Uterus (tissue), 4 donors: Measurements from ENCODE around the gene AIDA. TPM values are rescaled to one million over a fixed set of nuclear protein-coding genes. Genes with fewer than 3 reads are reported as not detected.

ENCODE experiments used
- DNase-seq, 2 donors: peaks; one replicate each; pipeline ENCODE4 v3.0.0-alpha.2; 2019 to 2020
- H3K27ac ChIP-seq, 2 donors: fragments of 200-600 bp; sonication (generic); 1 replicate in 1 of 2; 2 replicates in 1 of 2; pipeline ENCODE4 v1.5.1; 2016 to 2018
- H3K27me3 ChIP-seq, 2 donors: fragments of 200-600 bp; sonication (generic); one replicate each; pipeline ENCODE4 v1.5.1; 2018 to 2019; ENCODE audit warnings: control low read depth in 1 of 2
- H3K36me3 ChIP-seq, 2 donors: fragments of 200-600 bp; sonication (generic); one replicate each; pipeline ENCODE4 v1.5.1; 2019; ENCODE audit warnings: control low read depth in 1 of 2
- H3K4me1 ChIP-seq, 2 donors: fragments of 200-600 bp; sonication (generic); one replicate each; pipeline ENCODE4 v1.5.1; 2018 to 2019; ENCODE audit warnings: control low read depth in 1 of 2
- H3K4me3 ChIP-seq, 2 donors: fragments of 200-600 bp; sonication (generic); 1 replicate in 1 of 2; 2 replicates in 1 of 2; pipeline ENCODE4 v1.5.1; 2018 to 2019; ENCODE audit warnings: mild to moderate bottlenecking in 1 of 2
- H3K9me3 ChIP-seq, 2 donors: fragments of 200-600 bp; sonication (generic); one replicate each; pipeline ENCODE4 v1.5.1; 2019; ENCODE audit warnings: control low read depth in 1 of 2
- CTCF ChIP-seq, 4 experiments: fragments of 200-600 bp in 2 of 4; fragments of 450-650 bp in 2 of 4; sonication (generic) in 2 of 4; IDR thresholded peaks; one replicate each; pipeline ENCODE4 v1.5.1; 2016 to 2019; ENCODE audit warnings: antibody characterized with exemption in 4 of 4, mild to moderate bottlenecking in 2 of 4, moderate library complexity in 1 of 4
- POLR2A ChIP-seq, 2 donors: fragments of 450-650 bp; IDR thresholded peaks; one replicate each; pipeline ENCODE4 v1.6.1; 2016; ENCODE audit warnings: antibody characterized with exemption in 2 of 2, mild to moderate bottlenecking in 1 of 2, moderate library complexity in 1 of 2
- intact Hi-C: fragments of 100-400 bp; cut with DNase I; formaldehyde crosslinking; loops from one replicate; pipeline ENCODE4 v1.15.1; 2023; ENCODE audit warnings: low total_unique reads
- total RNA-seq, 4 donors: library from RNA; depleted of rRNA in 3 of 4; stranded (reverse); fragments of >200 nt in 3 of 4; gene quantifications; one replicate each; pipeline versions ENCODE4 v1.1.0 to v1.2.4, GENCODE V29; 2014 to 2023
- donor health status: DM: yes; HTN: yes; CAD: no.

The AIDA gene
- total RNA-seq, 4 donors from 2014 or later: 20.2 to 94.1 (median 74.0) TPM

DNA sequence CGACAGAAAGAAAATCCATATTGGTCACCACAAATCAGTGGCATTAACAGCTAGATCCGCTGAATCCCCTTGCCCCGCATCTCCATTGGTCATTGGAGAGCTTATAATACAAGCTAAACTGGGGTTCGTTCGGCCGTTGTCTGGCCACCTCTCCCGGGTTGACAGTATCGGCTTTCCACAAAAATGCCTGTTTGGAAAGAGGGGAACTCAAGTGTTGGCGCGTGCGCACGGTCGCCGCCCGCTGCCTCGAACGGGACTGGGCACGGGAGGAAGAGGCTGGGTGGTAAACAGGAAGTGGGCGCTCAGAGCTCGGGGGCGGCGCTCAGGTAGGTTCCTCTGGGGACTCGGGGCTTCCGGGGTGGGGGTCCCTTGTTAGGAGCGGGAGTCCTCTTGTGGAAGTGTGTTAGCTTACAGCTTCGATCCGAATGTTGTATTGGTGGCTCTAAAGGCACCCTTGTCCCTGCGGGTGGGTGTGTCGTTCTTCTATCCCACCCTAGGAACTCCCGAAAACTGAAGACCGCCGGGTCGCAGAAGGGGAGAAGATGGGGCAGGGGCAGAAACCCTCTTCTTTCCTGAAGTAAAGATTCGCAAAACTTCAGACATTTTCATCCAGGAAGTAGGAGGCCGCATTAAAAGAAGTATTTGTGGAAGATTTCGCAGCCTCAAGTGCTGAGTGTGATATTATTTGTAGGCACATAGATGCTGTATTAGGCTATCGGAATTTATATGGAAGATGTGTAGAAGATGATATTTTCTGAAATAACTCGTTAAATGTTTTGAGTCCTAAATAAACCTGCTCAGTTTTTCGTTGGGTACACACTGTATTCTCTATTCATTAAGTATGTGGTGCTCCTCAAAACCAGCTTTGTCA, 1.0 kb upstream of the AIDA start:
- TF ChIP-seq CTCF (IDR thresholded peaks at IDR 0.05): no peak
- TF ChIP-seq POLR2A (IDR thresholded peaks at IDR 0.05): peak in 1 of 2 donors; percentile 42
- H3K27ac ChIP-seq: peak overlapping the region; percentile 94 to 99
- peaks cover 6 to 7% of the 10 kb centered on the region in 2 donors for H3K4me1 ChIP-seq
- H3K27me3 ChIP-seq: no peaks in the 10 kb centered on the region
- no peaks in the 10 kb centered on the region for H3K9me3 ChIP-seq
- H3K4me3 ChIP-seq: peak overlapping the region; percentile 73 to 91
- DNase-seq: peak; percentile 90 to 92
- intact Hi-C loops: no loop called here
- H3K36me3 ChIP-seq: no peaks in the 10 kb centered on the region

GRCh38 chr1:222711319-222712252, 705 bp downstream of the AIDA start:
- no peak for TF ChIP-seq CTCF (IDR thresholded peaks at IDR 0.05)
- TF ChIP-seq POLR2A (IDR thresholded peaks at IDR 0.05): no peak
- H3K27ac ChIP-seq: peak overlapping the region; percentile 94 to 99
- intact Hi-C loops: no loop called here
- H3K4me1 ChIP-seq: peaks cover 6 to 7% of the 10 kb centered on the region in 2 donors
- no peaks in the 10 kb centered on the region for H3K27me3 ChIP-seq
- H3K9me3 ChIP-seq: no peaks in the 10 kb centered on the region
- DNase-seq: peak; percentile 51
- H3K36me3 ChIP-seq: no peaks in the 10 kb centered on the region
- H3K4me3 ChIP-seq: peak overlapping the region; percentile 73 to 91

- no peaks in the 10 kb centered on the region for H3K36me3 ChIP-seq
These were observed 2.6 kb downstream of the AIDA start for GRCh38 chr1:222709700-222710153.

DNA sequence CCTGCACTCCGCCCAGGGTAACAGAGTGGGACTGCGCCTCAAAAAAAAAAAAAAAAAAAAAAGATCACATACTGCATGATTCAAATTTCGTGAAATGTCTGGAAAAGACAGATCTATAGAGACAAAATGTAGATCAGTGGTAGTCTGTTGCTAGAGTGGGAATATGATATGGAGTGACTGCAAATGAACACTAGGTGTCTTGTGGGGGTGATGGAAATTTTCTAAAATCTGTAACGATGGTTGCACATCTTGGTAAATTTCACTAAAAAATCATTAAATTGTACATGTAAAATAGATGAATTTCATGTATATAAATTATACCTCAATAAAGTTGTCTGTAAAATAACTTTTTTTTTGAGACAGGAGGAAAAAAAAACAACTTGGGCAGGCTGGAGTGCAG, 5.5 kb downstream of the AIDA start:
- Histone ChIP-seq H3K27me3 (no peaks in the 10 kb centered on the region), H3K4me1 (peaks cover 6 to 7% of the 10 kb centered on the region in 2 donors), H3K9me3 (no peaks in the 10 kb centered on the region), H3K36me3 (no peaks in the 10 kb centered on the region), H3K4me3 (no peak overlapping the region), H3K27ac (no peak overlapping the region)
- no peak for TF ChIP-seq CTCF (IDR thresholded peaks at IDR 0.05)
- TF ChIP-seq POLR2A (IDR thresholded peaks at IDR 0.05): no peak
- intact Hi-C loops: no loop called here
- DNase-seq: no peak

More at GRCh38 chr1:222709700-222710153, 2.6 kb downstream of the AIDA start:
- Histone ChIP-seq H3K4me3 (no peak overlapping the region), H3K27ac (peak overlapping the region in 1 of 2 donors; percentile 99), H3K4me1 (peaks cover 6 to 7% of the 10 kb centered on the region in 2 donors), H3K9me3 (no peaks in the 10 kb centered on the region), H3K27me3 (no peaks in the 10 kb centered on the region)
- no peak for DNase-seq
- intact Hi-C loops: no loop called here
- no peak for TF ChIP-seq CTCF (IDR thresholded peaks at IDR 0.05)
- TF ChIP-seq POLR2A (IDR thresholded peaks at IDR 0.05): no peak
